ENCODE results near the gene LHPP. TPM values are rescaled to one million over a fixed set of nuclear protein-coding genes. Genes with fewer than 3 reads are reported as not detected.
"Not testable (repeated sequence)": the region's sequence is repeated elsewhere in the genome, so short reads cannot be mapped to it uniquely, and the experiment has no call there.

Gene LHPP
- total RNA-seq, 2 donors from 2014 or later = 4.9 to 9.9 TPM

- no peaks in the 10 kb centered on the region for H3K9me3 ChIP-seq
- no peak for DNase-seq
- TF ChIP-seq POLR2A (IDR thresholded peaks at IDR 0.05) (no peak), CTCF (IDR thresholded peaks at IDR 0.05) (no peak)
- intact Hi-C loops (cut with DNase I) = no loop called here
- no peak overlapping the region for H3K27ac ChIP-seq
- WGBS, 2 donors = 79 to 85% methylated on average over 4 of the region's 4 CpGs
- H3K36me3 ChIP-seq (replicated peaks in 1 of 2; ENCODE audit: insufficient read depth in 1 of 2, low read depth in 2 of 2) = no peaks in the 10 kb centered on the region
- H3K27me3 ChIP-seq = peaks cover 0 to 13% of the 10 kb centered on the region in 2 donors
- H3K4me3 ChIP-seq = no peak overlapping the region
- H3K4me1 ChIP-seq = peaks cover 4% of the 10 kb centered on the region
- ATAC-seq = no peak
These were observed 31.5 kb upstream of the LHPP start for GRCh38 chr10:124430077-124430476.

GRCh38 chr10:124433461-124433860 is 28.2 kb upstream of the LHPP start:
- ATAC-seq (no peak), DNase-seq (no peak)
- H3K9me3 ChIP-seq = no peaks in the 10 kb centered on the region
- no peaks in the 10 kb centered on the region for H3K27me3 ChIP-seq
- no peaks in the 10 kb centered on the region for H3K36me3 ChIP-seq (replicated peaks in 1 of 2; ENCODE audit: insufficient read depth in 1 of 2, low read depth in 2 of 2)
- H3K27ac ChIP-seq = no peak overlapping the region
- no peak for TF ChIP-seq POLR2A (IDR thresholded peaks at IDR 0.05)
- no peak for TF ChIP-seq CTCF (IDR thresholded peaks at IDR 0.05)
- 63 to 73% methylated on average over 3 of the region's 3 CpGs for WGBS, 2 donors
- H3K4me1 ChIP-seq = no peaks in the 10 kb centered on the region
- intact Hi-C loops (cut with DNase I) = no loop called here
- H3K4me3 ChIP-seq = no peak overlapping the region

- 86 to 92% methylated on average over 4 of the region's 4 CpGs for WGBS, 2 donors
- intact Hi-C loops (cut with DNase I) = not testable (repeated sequence)
These were observed 25.9 kb upstream of the LHPP start for GRCh38 chr10:124435683-124436082.

GRCh38 chr10:124436191-124436638 is 25.4 kb upstream of the LHPP start:
- Histone ChIP-seq H3K4me1 (no peaks in the 10 kb centered on the region), H3K36me3 (replicated peaks in 1 of 2; ENCODE audit: insufficient read depth in 1 of 2, low read depth in 2 of 2) (no peaks in the 10 kb centered on the region), H3K27ac (no peak overlapping the region), H3K4me3 (no peak overlapping the region), H3K27me3 (no peaks in the 10 kb centered on the region), H3K9me3 (no peaks in the 10 kb centered on the region)
- DNase-seq (no peak), ATAC-seq (no peak)
- WGBS, 2 donors = 74 to 75% methylated on average over 8 of the region's 8 CpGs
- TF ChIP-seq POLR2A (IDR thresholded peaks at IDR 0.05) (no peak), CTCF (IDR thresholded peaks at IDR 0.05) (no peak)
- intact Hi-C loops (cut with DNase I) = no loop called here

More at GRCh38 chr10:124435683-124436082, 25.9 kb upstream of the LHPP start:
- H3K27me3 ChIP-seq; H3K4me3 ChIP-seq; DNase-seq; H3K4me1 ChIP-seq; H3K36me3 ChIP-seq (replicated peaks in 1 of 2; ENCODE audit: insufficient read depth in 1 of 2, low read depth in 2 of 2); H3K27ac ChIP-seq; ATAC-seq; H3K9me3 ChIP-seq: not testable (repeated sequence)

GRCh38 chr10:124441694-124442093 is 19.9 kb upstream of the LHPP start:
- H3K27ac ChIP-seq; H3K36me3 ChIP-seq (replicated peaks in 1 of 2; ENCODE audit: insufficient read depth in 1 of 2, low read depth in 2 of 2); DNase-seq; H3K9me3 ChIP-seq; ATAC-seq; H3K27me3 ChIP-seq; H3K4me1 ChIP-seq; H3K4me3 ChIP-seq; intact Hi-C loops (cut with DNase I): not testable (repeated sequence)
- 72 to 78% methylated on average over 5 of the region's 5 CpGs for WGBS, 2 donors
